HAP-1 (cell line): ENCODE results near the gene BBS9.
A peak's percentile ranks its signal among the peaks of the same experiment; 100 is the strongest.

Source experiments
- DNase-seq, 2 experiments: peaks; one replicate each; pipeline ENCODE4 v3.0.0-alpha.2; 2016 to 2020; ENCODE audit warnings: low spot score in 2 of 2
- H3K27me3 ChIP-seq: fragments of 250-450 bp; sonication (Bioruptor Pico); 2 replicates; pipeline ENCODE4 v1.5.1; 2020; ENCODE audit warnings: low read depth, mild to moderate bottlenecking, moderate library complexity
- H3K36me3 ChIP-seq: fragments of 250-450 bp; sonication (Bioruptor Pico); replicated peaks from 2 replicates; pipeline ENCODE4 v1.5.1; 2020; ENCODE audit warnings: mild to moderate bottlenecking
- H3K4me1 ChIP-seq: fragments of 250-450 bp; sonication (Bioruptor Pico); 2 replicates; pipeline ENCODE4 v1.5.1; 2020; ENCODE audit warnings: mild to moderate bottlenecking
- H3K4me3 ChIP-seq: fragments of 250-450 bp; sonication (Bioruptor Pico); 2 replicates; pipeline ENCODE4 v1.5.1; 2020; ENCODE audit warnings: mild to moderate bottlenecking, moderate library complexity
- H3K9me3 ChIP-seq: fragments of 250-450 bp; sonication (Bioruptor Pico); 2 replicates; pipeline ENCODE4 v1.5.1; 2020; ENCODE audit warnings: mild to moderate bottlenecking, moderate library complexity
- in situ Hi-C: fragments of 300-500 bp; cut with MboI; formaldehyde crosslinking; loops from 3 replicates; pipeline ENCODE4 v1.14.3; 2020; ENCODE audit warnings: low sequenced_read_pairs, inconsistent platforms, mixed read lengths

The BBS9 gene

GRCh38 chr7:33399528-33400213 lies 270.3 kb downstream of the BBS9 start:
- H3K9me3 ChIP-seq = no peaks in the 10 kb centered on the region
- DNase-seq = no peak
- in situ Hi-C loops = no loop called here
- H3K4me3 ChIP-seq = no peak overlapping the region
- no peaks in the 10 kb centered on the region for H3K27me3 ChIP-seq
- H3K36me3 ChIP-seq = no peaks in the 10 kb centered on the region
- H3K4me1 ChIP-seq = no peaks in the 10 kb centered on the region

- no peak overlapping the region for H3K4me3 ChIP-seq
- in situ Hi-C loops = no loop called here
- H3K27me3 ChIP-seq = no peaks in the 10 kb centered on the region
- H3K4me1 ChIP-seq = no peaks in the 10 kb centered on the region
- no peaks in the 10 kb centered on the region for H3K36me3 ChIP-seq
- DNase-seq = no peak
- no peaks in the 10 kb centered on the region for H3K9me3 ChIP-seq
Observed at GRCh38 chr7:33400214-33400538, 270.8 kb downstream of the BBS9 start.

- in situ Hi-C loops = no loop called here
- Histone ChIP-seq H3K27me3 (no peaks in the 10 kb centered on the region), H3K9me3 (no peaks in the 10 kb centered on the region), H3K36me3 (no peaks in the 10 kb centered on the region), H3K4me1 (no peaks in the 10 kb centered on the region), H3K4me3 (no peak overlapping the region)
- DNase-seq = no peak
Observed at GRCh38 chr7:33410266-33410665, 280.9 kb downstream of the BBS9 start.

- H3K27me3 ChIP-seq = no peaks in the 10 kb centered on the region
- no peaks in the 10 kb centered on the region for H3K4me1 ChIP-seq
- no peaks in the 10 kb centered on the region for H3K9me3 ChIP-seq
- DNase-seq = no peak
- in situ Hi-C loops = no loop called here
- no peaks in the 10 kb centered on the region for H3K36me3 ChIP-seq
- no peak overlapping the region for H3K4me3 ChIP-seq
Observed at GRCh38 chr7:33411020-33411419, 281.7 kb downstream of the BBS9 start.

GRCh38 chr7:33412331-33412730 lies 283.0 kb downstream of the BBS9 start:
- in situ Hi-C loops = no loop called here
- no peak for DNase-seq
- Histone ChIP-seq H3K27me3 (no peaks in the 10 kb centered on the region), H3K36me3 (no peaks in the 10 kb centered on the region), H3K4me3 (no peak overlapping the region), H3K4me1 (no peaks in the 10 kb centered on the region), H3K9me3 (no peaks in the 10 kb centered on the region)

GRCh38 chr7:33418251-33418701 lies 288.9 kb downstream of the BBS9 start:
- no peaks in the 10 kb centered on the region for H3K27me3 ChIP-seq
- no peaks in the 10 kb centered on the region for H3K9me3 ChIP-seq
- H3K4me3 ChIP-seq = no peak overlapping the region
- in situ Hi-C loops = no loop called here
- no peaks in the 10 kb centered on the region for H3K36me3 ChIP-seq
- no peaks in the 10 kb centered on the region for H3K4me1 ChIP-seq
- no peak for DNase-seq

GRCh38 chr7:33420311-33420940 lies 291.1 kb downstream of the BBS9 start:
- Histone ChIP-seq H3K36me3 (no peaks in the 10 kb centered on the region), H3K9me3 (no peaks in the 10 kb centered on the region), H3K4me1 (no peaks in the 10 kb centered on the region), H3K4me3 (no peak overlapping the region), H3K27me3 (no peaks in the 10 kb centered on the region)
- in situ Hi-C loops = no loop called here
- no peak for DNase-seq

GRCh38 chr7:33421429-33421828 lies 292.1 kb downstream of the BBS9 start:
- H3K36me3 ChIP-seq = no peaks in the 10 kb centered on the region
- no peak overlapping the region for H3K4me3 ChIP-seq
- in situ Hi-C loops = no loop called here
- no peaks in the 10 kb centered on the region for H3K27me3 ChIP-seq
- H3K4me1 ChIP-seq = no peaks in the 10 kb centered on the region
- H3K9me3 ChIP-seq = no peaks in the 10 kb centered on the region
- no peak for DNase-seq

- H3K4me1 ChIP-seq = no peaks in the 10 kb centered on the region
- H3K27me3 ChIP-seq = no peaks in the 10 kb centered on the region
- H3K4me3 ChIP-seq = no peak overlapping the region
- H3K9me3 ChIP-seq = no peaks in the 10 kb centered on the region
- in situ Hi-C loops = no loop called here
- DNase-seq = no peak
- H3K36me3 ChIP-seq = no peaks in the 10 kb centered on the region
Observed at GRCh38 chr7:33422141-33422540, 292.8 kb downstream of the BBS9 start.

- in situ Hi-C loops = no loop called here
- DNase-seq = no peak
- H3K4me1 ChIP-seq = no peaks in the 10 kb centered on the region
- no peaks in the 10 kb centered on the region for H3K9me3 ChIP-seq
- H3K27me3 ChIP-seq = no peaks in the 10 kb centered on the region
- H3K36me3 ChIP-seq = no peaks in the 10 kb centered on the region
- no peak overlapping the region for H3K4me3 ChIP-seq
Observed at GRCh38 chr7:33422825-33423645, 293.7 kb downstream of the BBS9 start.

- DNase-seq = peak in 1 of 2 experiments; percentile 33
- Histone ChIP-seq H3K4me3 (no peak overlapping the region), H3K9me3 (no peaks in the 10 kb centered on the region), H3K4me1 (no peaks in the 10 kb centered on the region), H3K27me3 (no peaks in the 10 kb centered on the region), H3K36me3 (no peaks in the 10 kb centered on the region)
- in situ Hi-C loops = no loop called here
Observed at GRCh38 chr7:33423646-33424020, 294.3 kb downstream of the BBS9 start.

- no peak for DNase-seq
- Histone ChIP-seq H3K4me1 (no peaks in the 10 kb centered on the region), H3K9me3 (no peaks in the 10 kb centered on the region), H3K4me3 (no peak overlapping the region), H3K36me3 (no peaks in the 10 kb centered on the region), H3K27me3 (no peaks in the 10 kb centered on the region)
- in situ Hi-C loops = no loop called here
Observed at GRCh38 chr7:33425395-33425794, 296.0 kb downstream of the BBS9 start.

GRCh38 chr7:33425929-33426678 lies 296.7 kb downstream of the BBS9 start:
- Histone ChIP-seq H3K4me1 (no peaks in the 10 kb centered on the region), H3K27me3 (no peaks in the 10 kb centered on the region), H3K9me3 (no peaks in the 10 kb centered on the region), H3K4me3 (no peak overlapping the region), H3K36me3 (no peaks in the 10 kb centered on the region)
- DNase-seq = no peak
- in situ Hi-C loops = no loop called here

GRCh38 chr7:33428415-33428814 lies 299.1 kb downstream of the BBS9 start:
- no peaks in the 10 kb centered on the region for H3K4me1 ChIP-seq
- DNase-seq = no peak
- in situ Hi-C loops = no loop called here

More at GRCh38 chr7:33428415-33428814, 299.1 kb downstream of the BBS9 start:
- Histone ChIP-seq H3K36me3 (no peaks in the 10 kb centered on the region), H3K9me3 (no peaks in the 10 kb centered on the region), H3K4me3 (no peak overlapping the region), H3K27me3 (no peaks in the 10 kb centered on the region)
